Measurements from ENCODE around the gene PRDX3. TPM values are rescaled to one million over a fixed set of nuclear protein-coding genes. Genes with fewer than 3 reads are reported as not detected.

The PRDX3 gene
- total RNA-seq, 2 donors from 2014 or later, result 123 to 167 TPM

GRCh38 chr10:119132521-119133345 is 45.9 kb downstream of the PRDX3 start:
- 87% methylated on average over 14 of the region's 14 CpGs for WGBS
- Histone ChIP-seq H3K27me3 (replicated peaks; ENCODE audit: insufficient read depth) (no peaks in the 10 kb centered on the region), H3K4me3 (no peak overlapping the region), H3K36me3 (peaks cover 0 to 3% of the 10 kb centered on the region in 2 donors), H3K27ac (no peak overlapping the region), H3K9me3 (no peaks in the 10 kb centered on the region), H3K4me1 (replicated peaks) (no peaks in the 10 kb centered on the region)
- intact Hi-C loops (cut with DNase I), result no loop called here
- no peak for DNase-seq (ENCODE audit: low spot score)
- TF ChIP-seq CTCF (IDR thresholded peaks at IDR 0.05) (no peak), POLR2A (IDR thresholded peaks at IDR 0.05) (no peak), POLR2AphosphoS5 (IDR thresholded peaks at IDR 0.05) (no peak)

GRCh38 chr10:119131512-119132240 is 46.9 kb downstream of the PRDX3 start:
- intact Hi-C loops (cut with DNase I), result no loop called here
- Histone ChIP-seq H3K36me3 (peaks cover 0 to 3% of the 10 kb centered on the region in 2 donors), H3K27ac (peak overlapping the region in 1 of 2 donors; percentile 4), H3K4me3 (peak overlapping the region in 1 of 2 donors; percentile 6), H3K4me1 (replicated peaks) (no peaks in the 10 kb centered on the region), H3K9me3 (no peaks in the 10 kb centered on the region), H3K27me3 (replicated peaks; ENCODE audit: insufficient read depth) (no peaks in the 10 kb centered on the region)
- TF ChIP-seq POLR2AphosphoS5 (IDR thresholded peaks at IDR 0.05) (no peak), CTCF (IDR thresholded peaks at IDR 0.05) (no peak)
- 62% methylated on average over 10 of the region's 10 CpGs for WGBS
- DNase-seq (ENCODE audit: low spot score), result no peak

- H3K4me1 ChIP-seq (replicated peaks), result no peaks in the 10 kb centered on the region
- H3K27me3 ChIP-seq (replicated peaks; ENCODE audit: insufficient read depth), result no peaks in the 10 kb centered on the region
- TF ChIP-seq POLR2AphosphoS5 (IDR thresholded peaks at IDR 0.05) (no peak), CTCF (IDR thresholded peaks at IDR 0.05) (no peak), POLR2A (IDR thresholded peaks at IDR 0.05) (no peak)
- H3K36me3 ChIP-seq, result peaks cover 0 to 3% of the 10 kb centered on the region in 2 donors
- no peak overlapping the region for H3K27ac ChIP-seq
- H3K9me3 ChIP-seq, result no peaks in the 10 kb centered on the region
- no peak for DNase-seq (ENCODE audit: low spot score)
- 78% methylated on average over 4 of the region's 4 CpGs for WGBS
- intact Hi-C loops (cut with DNase I), result no loop called here
- no peak overlapping the region for H3K4me3 ChIP-seq
Measured at GRCh38 chr10:119129721-119130120, 48.9 kb downstream of the PRDX3 start.

- WGBS, result 100% methylated on average over 2 of the region's 2 CpGs
- no peak for TF ChIP-seq CTCF (IDR thresholded peaks at IDR 0.05)
- no peak for TF ChIP-seq POLR2A (IDR thresholded peaks at IDR 0.05)
- no peak for TF ChIP-seq POLR2AphosphoS5 (IDR thresholded peaks at IDR 0.05)
- H3K9me3 ChIP-seq, result no peaks in the 10 kb centered on the region
Measured at GRCh38 chr10:119125942-119126341, 52.7 kb downstream of the PRDX3 start.

More at GRCh38 chr10:119125942-119126341, 52.7 kb downstream of the PRDX3 start:
- intact Hi-C loops (cut with DNase I), result no loop called here
- H3K27ac ChIP-seq, result no peak overlapping the region
- no peaks in the 10 kb centered on the region for H3K36me3 ChIP-seq
- no peak for DNase-seq (ENCODE audit: low spot score)
- H3K4me1 ChIP-seq (replicated peaks), result no peaks in the 10 kb centered on the region
- H3K4me3 ChIP-seq, result no peak overlapping the region
- H3K27me3 ChIP-seq (replicated peaks; ENCODE audit: insufficient read depth), result no peaks in the 10 kb centered on the region
